Cardiac septum (tissue), 1 donor: ENCODE data around the gene CRELD2. TPM values are rescaled to one million over a fixed set of nuclear protein-coding genes. Genes with fewer than 3 reads are reported as not detected.

Experiments
- DNase-seq: peaks from one replicate; pipeline ENCODE4 v3.0.0-alpha.2; 2020; ENCODE audit warnings: low spot score
- intact Hi-C: fragments of 100-400 bp; cut with DNase I; formaldehyde crosslinking; loops from one replicate; pipeline ENCODE4 v1.14.0; 2022
- long read RNA-seq: library from polyadenylated mRNA; unstranded; transcript quantifications from one replicate; pipeline ENCODE4 v2.0.0, GENCODE V29; 2021
- total RNA-seq: library from RNA; stranded (reverse); fragmentation: NEBNext Ultra II Directional; extraction: Animal tissue kit (Norgen Biotek cat#: 25700); gene quantifications from one replicate; pipeline ENCODE4 v1.2.1, GENCODE V29; 2021
- donor health status: DM: no; HTN: no; CAD: no.

Gene CRELD2
- total RNA-seq, result 32.9 TPM
- long read RNA-seq, transcript CRELD2-201 (10 exons, 1,357 nt), result major isoform, 94 of 131 reads
- long read RNA-seq, partial matches to known transcripts, result 4 of 131 reads
- long read RNA-seq, other reads (novel, unspliced or antisense), result 27 of 131 reads

DNA sequence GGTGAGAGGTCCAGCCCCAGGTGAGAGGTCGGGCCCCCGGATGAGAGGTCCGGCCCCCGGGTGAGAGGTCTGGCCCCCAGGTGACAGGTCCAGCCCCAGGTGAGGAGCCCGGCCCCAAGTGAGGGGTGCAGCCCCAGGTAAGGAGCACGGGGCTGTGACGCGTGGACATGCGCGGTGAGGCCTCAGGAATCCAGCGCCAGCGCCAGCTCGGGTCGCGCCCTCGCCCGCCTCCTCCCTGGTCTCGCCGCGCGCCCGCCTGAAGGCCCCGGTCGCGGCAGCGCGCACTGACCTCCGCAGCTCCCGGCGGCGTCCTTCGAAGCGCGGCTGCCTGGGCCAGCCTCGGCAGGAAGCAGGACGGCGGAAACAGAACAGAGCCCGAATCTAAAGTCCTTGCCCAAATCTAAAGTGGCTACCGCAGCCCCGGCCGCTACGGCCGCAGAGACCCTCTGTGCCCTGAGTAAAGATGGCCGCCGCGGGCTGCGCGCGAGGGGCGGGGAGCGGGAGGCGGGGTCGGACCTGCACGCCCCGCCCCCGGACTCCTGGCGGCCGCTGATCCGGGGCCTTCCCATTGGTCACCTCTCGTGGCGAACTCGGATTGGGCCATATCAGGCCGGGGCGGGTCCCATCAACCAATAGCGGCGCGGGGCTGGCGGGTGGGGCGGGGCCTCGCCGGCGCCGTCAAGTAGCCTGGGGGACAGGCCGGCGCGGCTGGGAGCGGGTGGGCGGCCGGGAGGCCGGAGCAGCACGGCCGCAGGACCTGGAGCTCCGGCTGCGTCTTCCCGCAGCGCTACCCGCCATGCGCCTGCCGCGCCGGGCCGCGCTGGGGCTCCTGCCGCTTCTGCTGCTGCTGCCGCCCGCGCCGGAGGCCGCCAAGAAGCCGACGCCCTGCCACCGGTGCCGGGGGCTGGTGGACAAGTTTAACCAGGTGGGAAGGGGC lies at the start of gene CRELD2, which contains the start of gene ALG12:
Gene CRELD2 (plus strand): TSS at position 661 of the 937 bp plus-strand sequence. CDS start 136 bp downstream, at position 797.
Gene ALG12 (minus strand): TSS at position 465 of the 937 bp plus-strand sequence. CDS start 4,673 bp downstream, outside the sequence.
- peak; percentile 99 for DNase-seq
- intact Hi-C loops, result loop anchor here (2.0 to 5.0 kb wide), 2 partner anchors 65 to 151 kb away; partner anchors contain the start of gene ZBED4

- no peak for DNase-seq
- intact Hi-C loops, result no loop called here
Measured at GRCh38 chr22:49869086-49869830, 49.2 kb upstream of the CRELD2 start.

- intact Hi-C loops, result no loop called here
- DNase-seq, result no peak
Measured at GRCh38 chr22:49869845-49870712, 48.4 kb upstream of the CRELD2 start.

- intact Hi-C loops, result no loop called here
- no peak for DNase-seq
Measured at GRCh38 chr22:49871482-49871881, 47.0 kb upstream of the CRELD2 start.

DNA sequence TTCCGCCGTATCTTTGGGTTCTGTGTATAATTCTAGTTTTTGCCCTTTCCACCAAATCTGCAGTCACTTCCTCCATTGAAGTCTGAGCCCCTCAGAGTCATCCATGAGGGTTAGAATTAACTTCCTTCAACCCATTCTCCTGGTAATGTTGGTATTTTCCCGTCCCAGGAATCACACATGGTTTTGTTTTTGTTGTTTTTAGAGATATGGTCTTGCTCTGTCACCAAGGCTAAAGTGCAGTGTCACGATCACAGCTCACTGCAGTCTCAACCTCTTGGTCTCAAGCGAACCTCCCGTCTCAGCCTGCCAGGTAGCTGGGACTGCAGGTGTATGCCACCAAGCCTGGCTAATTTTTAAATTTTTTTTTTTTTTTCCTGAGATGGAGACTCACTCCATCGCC lies 46.1 kb upstream of the CRELD2 start:
- DNase-seq, result peak; percentile 39
- intact Hi-C loops, result no loop called here

DNA sequence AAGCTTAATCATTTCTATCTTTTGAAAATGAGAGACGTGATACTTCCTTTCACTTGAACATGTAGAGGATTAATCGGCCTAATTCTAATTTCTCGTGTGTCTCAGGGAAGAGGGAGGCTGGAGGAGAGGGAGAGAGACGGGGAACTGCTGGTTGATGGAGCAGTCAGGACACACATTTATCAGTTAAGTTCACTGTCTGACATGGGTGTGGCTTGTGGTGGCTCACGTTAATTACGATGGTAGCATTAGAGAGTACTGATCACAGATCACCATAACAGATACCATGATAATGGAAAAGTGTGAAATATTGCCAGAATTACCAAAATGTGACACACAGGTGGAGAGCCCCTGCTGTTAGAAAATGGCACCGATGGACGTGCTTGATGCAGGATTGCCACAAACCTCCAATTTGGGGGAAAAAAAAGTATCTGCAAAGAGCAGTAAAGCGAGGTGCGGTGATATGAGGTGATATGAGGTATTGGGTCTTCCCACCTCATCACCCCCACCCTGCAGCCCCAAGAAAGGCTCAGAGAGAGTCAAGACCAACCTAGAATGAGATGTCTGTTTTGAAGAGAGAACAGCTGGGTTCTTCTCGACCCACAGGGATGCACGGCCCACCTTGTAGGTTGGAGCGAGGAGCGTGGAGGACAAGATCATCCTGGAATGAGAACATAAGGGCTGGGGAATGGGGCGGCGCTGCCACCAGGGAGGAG lies 45.0 kb upstream of the CRELD2 start:
- DNase-seq, result peak; percentile 60
- intact Hi-C loops, result no loop called here

- intact Hi-C loops, result no loop called here
- DNase-seq, result peak; percentile 26
Measured at GRCh38 chr22:49877642-49878041, 40.8 kb upstream of the CRELD2 start.

GRCh38 chr22:49878206-49878605 lies 40.2 kb upstream of the CRELD2 start:
- DNase-seq, result no peak
- intact Hi-C loops, result no loop called here

- intact Hi-C loops, result no loop called here
- DNase-seq, result no peak
Measured at GRCh38 chr22:49879871-49880270, 38.6 kb upstream of the CRELD2 start.

GRCh38 chr22:49880281-49880680 lies 38.2 kb upstream of the CRELD2 start:
- intact Hi-C loops, result no loop called here
- DNase-seq, result peak; percentile 68

DNA sequence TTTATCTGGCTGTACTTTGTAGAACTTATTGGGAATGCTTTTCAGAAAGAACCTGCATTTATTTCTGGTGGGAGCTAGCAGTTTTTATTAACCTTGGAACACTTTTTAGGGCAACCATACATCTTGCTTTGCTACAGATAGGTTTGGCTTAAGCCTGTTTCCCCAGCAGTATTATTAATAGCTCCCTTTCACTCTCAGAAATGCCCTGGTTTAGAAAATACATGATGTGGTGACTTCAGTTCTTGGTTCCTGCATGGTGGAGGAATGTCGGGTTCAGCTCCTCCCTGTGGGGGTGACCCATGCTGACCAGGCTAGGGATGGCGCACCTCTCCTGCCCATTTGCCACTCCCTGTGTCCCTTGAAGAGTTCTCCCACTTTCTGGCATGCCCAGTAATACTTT lies 36.6 kb upstream of the CRELD2 start:
- intact Hi-C loops, result no loop called here

DNA sequence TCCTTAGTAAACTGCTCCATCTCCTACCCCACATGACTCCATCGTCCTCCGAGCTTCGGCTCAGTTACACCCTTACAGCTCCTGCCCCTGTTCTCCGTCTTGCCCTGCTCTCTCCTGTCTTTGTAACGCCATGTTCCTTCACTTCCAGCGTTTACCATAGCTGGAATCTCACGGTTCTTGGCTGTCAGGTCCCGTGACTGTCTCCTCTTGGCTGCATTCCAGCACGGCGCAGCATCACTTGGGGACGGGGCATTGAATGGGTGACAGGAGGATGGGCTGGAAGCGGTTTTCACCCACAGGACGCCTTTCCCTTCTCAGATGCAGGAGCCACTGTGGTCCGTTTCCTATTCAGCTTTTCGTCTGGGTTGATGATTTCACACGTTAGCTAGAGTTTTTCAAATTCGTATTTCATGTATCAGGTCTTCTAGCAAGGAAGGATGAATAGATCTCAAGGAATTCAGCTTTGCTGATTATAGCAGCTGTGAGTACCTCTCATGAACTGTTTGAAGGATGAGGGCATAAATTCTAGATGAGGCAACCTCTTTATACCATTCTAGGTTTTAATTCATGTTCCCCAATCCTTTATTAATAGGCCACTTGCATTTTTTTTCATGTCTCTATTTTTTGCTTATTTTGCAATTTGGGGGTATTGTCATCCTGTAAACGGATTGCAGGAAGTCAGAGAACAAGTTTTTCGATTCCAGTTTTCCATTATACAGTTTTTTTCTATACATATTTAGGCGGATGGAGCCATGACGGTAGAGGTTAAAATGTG lies 35.7 kb upstream of the CRELD2 start:
- peak; percentile 60 for DNase-seq
- intact Hi-C loops, result no loop called here

More for the DNA sequence above, 36.6 kb upstream of the CRELD2 start:
- DNase-seq, result peak; percentile 27

- intact Hi-C loops, result no loop called here
- DNase-seq, result no peak
Measured at GRCh38 chr22:49883294-49883640, 35.2 kb upstream of the CRELD2 start.

GRCh38 chr22:49884075-49884474 lies 34.4 kb upstream of the CRELD2 start:
- intact Hi-C loops, result no loop called here
- DNase-seq, result peak; percentile 54

- intact Hi-C loops, result no loop called here
Measured at GRCh38 chr22:49884503-49885260, 33.8 kb upstream of the CRELD2 start.

DNA sequence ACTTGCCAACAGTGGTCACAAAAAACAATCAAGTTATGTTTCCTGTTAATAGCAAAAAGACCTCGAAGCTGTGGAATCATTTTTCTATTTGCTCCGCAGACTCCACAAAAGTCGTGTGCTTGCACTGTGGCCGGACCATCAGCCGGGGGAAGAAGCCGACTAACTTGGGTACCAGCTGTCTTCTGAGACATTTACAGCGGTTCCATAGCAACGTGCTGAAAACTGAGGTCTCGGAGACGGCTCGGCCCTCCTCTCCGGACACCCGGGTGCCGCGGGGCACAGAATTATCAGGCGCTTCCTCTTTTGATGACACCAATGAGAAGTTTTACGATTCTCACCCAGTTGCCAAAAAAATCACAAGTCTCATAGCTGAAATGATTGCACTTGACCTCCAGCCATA lies 33.2 kb upstream of the CRELD2 start:
- intact Hi-C loops, result no loop called here
- DNase-seq, result peak; percentile 36

More at GRCh38 chr22:49884503-49885260, 33.8 kb upstream of the CRELD2 start:
- peak; percentile 61 for DNase-seq

DNA sequence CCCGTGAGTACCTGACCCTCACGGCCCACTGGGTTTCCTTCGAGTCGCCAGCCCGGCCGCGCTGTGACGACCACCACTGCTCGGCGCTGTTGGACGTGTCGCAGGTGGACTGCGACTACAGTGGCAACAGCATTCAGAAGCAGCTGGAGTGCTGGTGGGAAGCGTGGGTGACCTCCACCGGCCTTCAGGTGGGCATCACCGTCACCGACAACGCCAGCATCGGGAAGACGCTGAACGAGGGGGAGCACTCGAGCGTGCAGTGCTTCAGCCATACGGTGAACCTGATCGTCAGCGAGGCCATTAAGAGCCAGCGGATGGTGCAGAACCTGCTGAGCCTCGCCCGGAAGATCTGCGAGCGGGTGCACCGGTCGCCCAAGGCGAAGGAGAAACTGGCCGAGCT lies 32.6 kb upstream of the CRELD2 start:
- peak; percentile 31 for DNase-seq
- intact Hi-C loops, result no loop called here
